Nephron progenitor cell (in vitro differentiated cells): ENCODE measurements around the gene SFI1.
"Not testable (repeated sequence)": the region's sequence is repeated elsewhere in the genome, so short reads cannot be mapped to it uniquely, and the experiment has no call there.

Source experiments
- DNase-seq: peaks from one replicate; pipeline ENCODE4 v3.0.0; 2021
- H3K27ac Mint-ChIP-seq: 2 replicates; pipeline ENCODE4 v1.8.0; 2021; ENCODE audit warnings: mild to moderate bottlenecking, moderate library complexity, mixed read lengths
- H3K27me3 Mint-ChIP-seq: 2 replicates; pipeline ENCODE4 v1.8.0; 2021; ENCODE audit warnings: mild to moderate bottlenecking, low read depth, mixed read lengths; ENCODE audit not compliant: poor library complexity
- H3K36me3 Mint-ChIP-seq: 2 replicates; pipeline ENCODE4 v1.8.0; 2021; ENCODE audit warnings: low read depth, mixed read lengths
- H3K4me1 Mint-ChIP-seq: 2 replicates; pipeline ENCODE4 v1.8.0; 2021; ENCODE audit warnings: mixed read lengths
- H3K4me3 Mint-ChIP-seq: 2 replicates; pipeline ENCODE4 v1.8.0; 2021; ENCODE audit warnings: mild to moderate bottlenecking, moderate library complexity, mixed read lengths
- H3K9me3 Mint-ChIP-seq: 2 replicates; pipeline ENCODE4 v1.8.0; 2021; ENCODE audit warnings: mild to moderate bottlenecking, moderate library complexity, mixed read lengths
- TF ChIP-seq, protein P1 (sequence below): fragments of 200-600 bp; sonication (generic); IDR thresholded peaks from 2 replicates; pipeline ENCODE4 v1.5.0; 2021; ENCODE audit warnings: antibody characterized with exemption

SFI1 gene

DNA sequence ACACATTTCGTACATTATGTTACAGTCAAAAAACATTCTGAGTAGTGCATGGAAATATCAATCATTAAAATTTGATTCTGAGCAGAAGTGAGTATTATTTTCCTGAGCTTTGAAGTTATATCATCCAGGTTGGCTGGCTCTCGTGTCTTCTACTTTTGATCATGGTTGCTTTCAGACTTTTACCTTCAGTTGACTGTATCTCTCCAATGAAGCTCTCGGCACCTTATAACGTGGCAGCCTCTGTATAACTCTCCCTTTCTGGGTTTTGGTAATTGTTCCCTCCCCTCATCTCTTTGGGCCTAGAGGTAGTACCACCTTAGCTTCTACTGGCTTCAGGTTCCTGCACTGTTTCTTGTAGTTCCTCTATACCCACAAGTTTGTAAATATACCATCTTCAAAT, 12.2 kb downstream of the SFI1 start:
- H3K27me3 Mint-ChIP-seq, result no peaks in the 10 kb centered on the region
- H3K27ac Mint-ChIP-seq, result no peak overlapping the region
- peaks cover 9% of the 10 kb centered on the region for H3K4me1 Mint-ChIP-seq
- TF ChIP-seq, protein P1, sequence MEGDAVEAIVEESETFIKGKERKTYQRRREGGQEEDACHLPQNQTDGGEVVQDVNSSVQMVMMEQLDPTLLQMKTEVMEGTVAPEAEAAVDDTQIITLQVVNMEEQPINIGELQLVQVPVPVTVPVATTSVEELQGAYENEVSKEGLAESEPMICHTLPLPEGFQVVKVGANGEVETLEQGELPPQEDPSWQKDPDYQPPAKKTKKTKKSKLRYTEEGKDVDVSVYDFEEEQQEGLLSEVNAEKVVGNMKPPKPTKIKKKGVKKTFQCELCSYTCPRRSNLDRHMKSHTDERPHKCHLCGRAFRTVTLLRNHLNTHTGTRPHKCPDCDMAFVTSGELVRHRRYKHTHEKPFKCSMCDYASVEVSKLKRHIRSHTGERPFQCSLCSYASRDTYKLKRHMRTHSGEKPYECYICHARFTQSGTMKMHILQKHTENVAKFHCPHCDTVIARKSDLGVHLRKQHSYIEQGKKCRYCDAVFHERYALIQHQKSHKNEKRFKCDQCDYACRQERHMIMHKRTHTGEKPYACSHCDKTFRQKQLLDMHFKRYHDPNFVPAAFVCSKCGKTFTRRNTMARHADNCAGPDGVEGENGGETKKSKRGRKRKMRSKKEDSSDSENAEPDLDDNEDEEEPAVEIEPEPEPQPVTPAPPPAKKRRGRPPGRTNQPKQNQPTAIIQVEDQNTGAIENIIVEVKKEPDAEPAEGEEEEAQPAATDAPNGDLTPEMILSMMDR, result no peak
- no peak for DNase-seq
- H3K9me3 Mint-ChIP-seq, result peaks cover 30% of the 10 kb centered on the region
- no peak overlapping the region for H3K4me3 Mint-ChIP-seq
- H3K36me3 Mint-ChIP-seq, result peaks cover 62% of the 10 kb centered on the region

DNA sequence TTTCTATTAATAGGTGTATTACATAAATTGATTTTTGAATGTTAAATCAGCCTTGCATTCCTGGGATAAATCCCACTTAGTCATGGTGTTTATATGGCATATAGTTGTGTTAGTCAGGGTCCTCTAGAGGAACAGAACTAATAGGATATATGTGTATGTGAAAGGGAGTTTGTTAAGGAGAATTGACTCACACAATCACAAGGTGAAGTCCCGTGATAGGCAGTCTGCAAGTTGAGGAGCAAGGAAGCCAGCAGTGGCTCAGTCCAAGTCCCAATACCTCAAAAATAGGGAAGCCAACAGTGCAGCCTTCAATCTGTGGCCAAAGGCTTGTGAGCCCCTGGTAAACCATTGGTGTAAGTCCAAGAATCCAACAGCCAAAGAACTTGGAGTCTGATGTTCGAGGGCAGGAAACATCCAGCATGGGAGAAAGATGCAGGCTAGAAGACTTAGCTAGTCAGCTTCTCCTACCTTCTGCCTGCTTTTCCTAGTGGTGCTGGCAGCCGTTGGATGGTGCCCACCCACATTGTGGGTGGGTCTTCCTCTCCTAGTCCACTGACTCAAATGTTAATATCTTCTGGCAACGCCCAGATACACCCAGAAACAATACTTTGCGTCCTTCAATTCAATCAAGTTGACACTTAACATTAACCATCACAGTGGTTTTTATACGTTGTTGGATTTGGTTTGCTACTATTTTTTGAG, 12.9 kb downstream of the SFI1 start:
- Mint-ChIP-seq H3K36me3 (peaks cover 59% of the 10 kb centered on the region), H3K4me3 (no peak overlapping the region), H3K4me1 (peaks cover 7% of the 10 kb centered on the region), H3K9me3 (peaks cover 30% of the 10 kb centered on the region), H3K27me3 (no peaks in the 10 kb centered on the region), H3K27ac (no peak overlapping the region)
- DNase-seq, result no peak
- TF ChIP-seq, protein P1, result no peak

DNA sequence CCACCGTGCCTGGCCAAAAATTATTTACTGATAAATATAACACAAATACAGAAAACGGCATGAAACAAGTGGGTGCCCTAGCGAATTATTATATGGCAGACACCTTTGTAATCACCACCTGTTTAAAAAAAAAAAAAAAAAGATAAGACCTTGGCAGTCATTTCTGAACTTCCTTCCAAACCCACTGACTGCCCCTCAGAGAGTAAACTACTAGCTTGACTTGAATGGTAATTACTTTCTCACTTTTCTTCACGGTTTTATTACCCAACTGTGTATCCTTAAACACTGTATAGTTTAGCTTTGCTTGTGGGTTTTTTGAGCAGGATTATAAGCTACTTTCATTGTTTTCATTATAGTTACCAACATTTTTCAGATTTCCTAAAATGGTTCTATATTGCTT, 23.7 kb downstream of the SFI1 start:
- Mint-ChIP-seq H3K9me3 (peaks cover 2% of the 10 kb centered on the region), H3K4me3 (no peak overlapping the region), H3K4me1 (peaks cover 5% of the 10 kb centered on the region), H3K27ac (no peak overlapping the region), H3K36me3 (peaks cover 27% of the 10 kb centered on the region), H3K27me3 (no peaks in the 10 kb centered on the region)
- no peak for DNase-seq
- TF ChIP-seq, protein P1, result no peak

DNA sequence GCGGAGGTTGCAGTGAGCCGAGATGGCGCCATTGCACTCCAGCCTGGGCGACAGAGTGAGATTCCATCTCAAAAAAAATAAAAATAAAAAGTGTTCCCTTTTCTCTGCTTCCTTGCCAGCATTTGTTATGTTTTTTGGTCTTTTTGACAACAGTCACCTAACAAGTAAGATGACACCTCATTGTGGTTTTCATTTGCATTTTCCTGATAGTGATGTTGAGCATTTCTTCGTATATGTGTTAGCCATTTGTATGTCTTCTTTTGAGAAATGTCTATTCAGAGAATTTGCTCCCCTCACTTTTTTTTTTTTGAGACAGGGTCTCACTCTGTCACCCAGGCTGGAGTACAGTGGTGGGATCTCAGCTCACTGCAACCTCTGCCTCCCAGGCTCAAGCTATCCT, 27.8 kb downstream of the SFI1 start:
- not testable (repeated sequence) for H3K27me3 Mint-ChIP-seq, H3K4me3 Mint-ChIP-seq, H3K4me1 Mint-ChIP-seq, DNase-seq, H3K27ac Mint-ChIP-seq
- peaks cover 17% of the 10 kb centered on the region for H3K9me3 Mint-ChIP-seq
- H3K36me3 Mint-ChIP-seq, result peaks cover 40% of the 10 kb centered on the region

DNA sequence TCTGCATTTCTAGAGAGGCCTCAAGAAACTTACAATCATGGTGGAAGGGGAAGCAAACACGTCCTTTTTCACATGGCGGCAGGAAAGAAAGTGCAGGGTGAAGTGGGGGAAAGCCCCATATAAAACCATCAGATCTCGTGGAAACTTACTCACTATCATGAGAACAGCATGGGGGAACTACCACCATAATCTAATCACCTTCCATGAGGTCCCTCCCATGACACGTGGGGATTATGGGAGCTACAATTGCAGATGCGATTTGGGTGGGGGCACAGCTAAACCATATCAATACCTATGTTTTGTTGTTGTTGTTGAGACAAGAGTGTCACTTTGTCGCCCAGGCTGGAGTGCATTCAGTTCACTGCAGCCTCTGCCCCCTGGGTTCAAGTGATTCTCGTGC, 29.9 kb downstream of the SFI1 start:
- H3K9me3 Mint-ChIP-seq, result peaks cover 17% of the 10 kb centered on the region
- H3K36me3 Mint-ChIP-seq, result peaks cover 51% of the 10 kb centered on the region
- no peak overlapping the region for H3K4me3 Mint-ChIP-seq
- H3K27ac Mint-ChIP-seq, result no peak overlapping the region
- no peaks in the 10 kb centered on the region for H3K4me1 Mint-ChIP-seq
- no peak for DNase-seq
- TF ChIP-seq, protein P1, result no peak
- H3K27me3 Mint-ChIP-seq, result no peaks in the 10 kb centered on the region

DNA sequence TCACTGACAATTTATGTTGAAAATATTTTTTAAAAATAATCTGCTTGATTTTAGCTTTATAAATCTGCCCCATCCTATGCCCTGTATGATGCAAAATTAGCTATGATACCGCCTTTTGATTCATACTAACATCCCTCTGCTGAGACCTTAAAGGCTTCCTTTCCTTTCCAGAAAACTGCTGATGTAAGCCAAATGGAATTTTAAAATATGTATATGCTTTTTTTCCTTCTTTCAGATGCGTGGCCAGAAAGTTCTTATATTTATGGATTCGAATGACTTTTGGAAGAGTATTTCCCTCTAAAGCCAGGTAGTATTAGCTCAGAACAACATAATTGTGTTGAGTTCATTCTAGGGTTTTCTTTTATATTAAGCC, 34.5 kb downstream of the SFI1 start:
- Mint-ChIP-seq H3K27ac (no peak overlapping the region), H3K27me3 (no peaks in the 10 kb centered on the region), H3K36me3 (peaks cover 39% of the 10 kb centered on the region), H3K4me3 (no peak overlapping the region), H3K4me1 (peaks cover 17% of the 10 kb centered on the region), H3K9me3 (peaks cover 8% of the 10 kb centered on the region)
- TF ChIP-seq, protein P1, result no peak
- no peak for DNase-seq
